ENCODE measurements around the gene LRCH4.

Gene LRCH4, protein sequence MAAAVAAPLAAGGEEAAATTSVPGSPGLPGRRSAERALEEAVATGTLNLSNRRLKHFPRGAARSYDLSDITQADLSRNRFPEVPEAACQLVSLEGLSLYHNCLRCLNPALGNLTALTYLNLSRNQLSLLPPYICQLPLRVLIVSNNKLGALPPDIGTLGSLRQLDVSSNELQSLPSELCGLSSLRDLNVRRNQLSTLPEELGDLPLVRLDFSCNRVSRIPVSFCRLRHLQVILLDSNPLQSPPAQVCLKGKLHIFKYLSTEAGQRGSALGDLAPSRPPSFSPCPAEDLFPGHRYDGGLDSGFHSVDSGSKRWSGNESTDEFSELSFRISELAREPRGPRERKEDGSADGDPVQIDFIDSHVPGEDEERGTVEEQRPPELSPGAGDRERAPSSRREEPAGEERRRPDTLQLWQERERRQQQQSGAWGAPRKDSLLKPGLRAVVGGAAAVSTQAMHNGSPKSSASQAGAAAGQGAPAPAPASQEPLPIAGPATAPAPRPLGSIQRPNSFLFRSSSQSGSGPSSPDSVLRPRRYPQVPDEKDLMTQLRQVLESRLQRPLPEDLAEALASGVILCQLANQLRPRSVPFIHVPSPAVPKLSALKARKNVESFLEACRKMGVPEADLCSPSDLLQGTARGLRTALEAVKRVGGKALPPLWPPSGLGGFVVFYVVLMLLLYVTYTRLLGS

GRCh38 chr7:100585511-100586265 lies at the start of gene LRCH4:
TSS of gene LRCH4 (minus strand) at chr7:100586129. CDS start at chr7:100586100, 29 bp downstream.
- peak; percentile 50 to 72 for DNase-seq

DNA sequence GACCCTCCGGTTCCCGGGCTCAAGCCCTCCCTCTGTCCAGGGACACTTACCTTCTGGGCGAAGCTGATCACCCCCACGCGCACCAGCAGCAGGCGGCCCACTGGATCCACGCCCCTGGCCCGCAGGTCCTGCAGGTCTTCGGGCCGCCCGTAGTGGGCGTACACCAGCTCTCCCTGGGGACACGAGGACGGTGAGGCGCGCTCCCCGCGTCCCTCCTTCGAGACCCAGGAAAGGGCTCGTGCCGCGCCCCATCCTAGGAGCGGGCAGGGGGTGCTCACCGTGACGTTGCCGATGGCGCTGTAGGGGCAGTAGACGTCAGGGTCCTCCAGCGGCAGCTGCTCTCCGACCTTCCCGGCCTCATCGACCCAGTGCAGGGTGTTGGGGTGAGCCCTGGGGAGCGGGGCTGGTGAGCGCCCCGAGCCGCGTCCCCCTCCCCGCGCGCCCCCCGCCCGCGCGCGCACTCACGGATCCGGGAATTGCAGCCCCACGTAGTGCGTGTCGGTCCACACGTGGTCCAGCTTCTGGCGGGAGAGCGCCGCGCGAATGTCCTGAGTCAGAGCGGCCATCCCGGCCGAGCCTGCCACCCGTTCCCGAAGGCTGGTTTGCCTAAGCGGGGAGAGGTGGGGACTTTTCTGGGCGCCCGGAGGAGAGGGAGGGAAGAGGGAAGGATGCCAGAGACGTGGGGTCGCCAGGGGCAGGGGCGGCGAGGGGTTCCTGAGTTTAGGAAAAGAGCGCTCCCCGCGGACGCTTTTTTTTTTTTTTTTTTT lies 47.2 kb upstream of the LRCH4 start:
- DNase-seq = peak; percentile 54 to 68

- no peak for DNase-seq
Observed at GRCh38 chr7:100630066-100630465, 44.1 kb upstream of the LRCH4 start.

DNA sequence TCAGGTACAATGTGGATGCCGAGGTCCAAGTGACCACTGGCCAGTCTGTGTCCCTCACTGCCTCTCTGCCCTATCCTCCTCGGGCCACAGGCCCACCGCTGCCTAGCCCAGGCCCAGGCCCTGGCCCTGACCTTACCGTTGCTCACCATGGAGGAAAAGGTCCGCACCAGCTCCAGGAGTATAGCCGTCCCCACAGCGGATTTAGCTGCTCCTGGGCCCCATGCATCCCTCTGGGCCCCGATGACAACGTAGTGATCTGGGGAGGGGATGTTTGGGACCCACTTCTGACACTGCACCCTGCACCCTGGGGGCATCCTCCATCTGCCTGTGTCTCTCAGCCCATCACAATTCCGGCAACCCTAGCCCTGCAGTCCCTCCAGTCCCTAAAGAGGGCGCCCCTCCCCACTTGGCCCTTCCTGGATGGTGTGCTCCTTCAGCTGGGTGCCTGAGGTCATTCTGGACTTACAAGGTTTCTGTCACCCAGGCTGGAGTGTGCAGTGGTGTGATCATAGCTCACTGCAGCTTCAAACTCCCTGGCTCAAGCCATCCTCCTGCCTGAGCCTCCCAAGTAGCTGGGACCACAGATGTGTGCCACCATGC lies 43.3 kb upstream of the LRCH4 start:
- DNase-seq = peak; percentile 13 to 33

DNA sequence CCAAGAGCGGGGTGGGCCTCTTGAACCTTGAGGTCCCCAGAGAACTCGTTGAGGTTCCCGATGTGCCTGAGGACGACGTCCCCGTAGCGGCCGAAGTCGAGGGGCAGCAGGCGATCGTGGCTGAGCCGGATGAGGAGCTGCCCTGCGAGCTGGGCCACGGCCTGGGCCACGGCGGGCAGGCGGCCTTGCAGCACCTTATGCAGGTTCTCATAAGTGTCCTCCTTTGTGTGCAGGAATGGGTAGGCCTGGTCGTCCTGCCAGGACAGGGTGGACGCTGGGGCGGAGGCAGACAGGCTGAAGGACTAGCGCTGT lies 41.3 kb upstream of the LRCH4 start:
- no peak for DNase-seq

DNA sequence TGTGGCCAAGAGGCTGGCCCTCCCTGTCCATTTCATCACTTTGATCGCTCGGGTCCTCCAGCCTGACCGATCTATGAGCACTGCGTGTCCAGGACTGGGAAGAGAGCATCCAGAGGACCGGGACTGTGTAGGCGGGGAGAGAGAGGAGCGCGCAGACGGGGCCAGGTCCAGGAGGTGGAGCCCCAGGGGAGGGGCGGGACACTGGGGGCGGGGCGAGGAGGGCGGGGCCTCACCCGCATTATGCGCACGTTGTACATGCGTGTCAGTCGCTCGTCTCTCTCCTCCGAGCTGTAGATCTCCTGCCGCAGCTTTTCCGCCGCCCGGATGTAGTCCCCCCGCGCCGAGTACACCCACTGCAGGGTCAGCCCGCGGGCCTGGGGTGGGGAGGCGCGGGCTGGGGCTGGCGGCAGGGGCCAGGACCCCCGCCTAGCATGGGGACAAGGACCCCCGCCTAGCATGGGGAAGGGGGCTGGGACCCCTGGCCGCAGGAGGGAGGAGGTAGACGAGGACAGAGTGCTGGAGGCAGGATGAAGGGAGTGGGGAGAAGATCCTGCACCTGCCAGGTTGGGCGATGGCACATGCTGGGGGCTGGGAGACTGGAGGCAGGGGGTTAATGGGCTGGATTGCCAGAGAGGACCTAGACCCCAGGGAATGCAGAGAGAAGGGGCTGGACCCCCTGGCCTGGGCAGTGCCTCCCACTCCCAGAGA lies 40.8 kb upstream of the LRCH4 start:
- peak; percentile 92 to 94 for DNase-seq

DNA sequence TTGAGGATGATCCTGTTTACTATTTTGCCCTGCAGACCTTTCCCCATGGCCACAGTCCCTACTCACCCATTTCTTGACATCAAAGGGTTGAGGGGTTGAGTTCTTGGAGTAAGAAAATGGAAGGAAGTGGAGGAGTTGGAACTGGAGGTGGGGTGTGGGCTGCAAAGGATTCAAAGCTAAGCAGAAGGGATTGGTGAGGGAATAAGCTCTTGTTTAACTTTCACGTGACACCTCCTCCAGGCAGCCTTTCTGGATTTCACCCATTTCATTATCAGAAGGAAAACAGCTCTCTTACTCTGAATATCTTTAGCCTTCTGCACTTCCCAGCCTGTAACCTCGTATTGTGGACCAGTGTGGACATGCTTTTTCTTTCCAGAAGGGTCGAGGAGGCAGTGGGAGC lies 40.1 kb upstream of the LRCH4 start:
- DNase-seq = no peak

DNA sequence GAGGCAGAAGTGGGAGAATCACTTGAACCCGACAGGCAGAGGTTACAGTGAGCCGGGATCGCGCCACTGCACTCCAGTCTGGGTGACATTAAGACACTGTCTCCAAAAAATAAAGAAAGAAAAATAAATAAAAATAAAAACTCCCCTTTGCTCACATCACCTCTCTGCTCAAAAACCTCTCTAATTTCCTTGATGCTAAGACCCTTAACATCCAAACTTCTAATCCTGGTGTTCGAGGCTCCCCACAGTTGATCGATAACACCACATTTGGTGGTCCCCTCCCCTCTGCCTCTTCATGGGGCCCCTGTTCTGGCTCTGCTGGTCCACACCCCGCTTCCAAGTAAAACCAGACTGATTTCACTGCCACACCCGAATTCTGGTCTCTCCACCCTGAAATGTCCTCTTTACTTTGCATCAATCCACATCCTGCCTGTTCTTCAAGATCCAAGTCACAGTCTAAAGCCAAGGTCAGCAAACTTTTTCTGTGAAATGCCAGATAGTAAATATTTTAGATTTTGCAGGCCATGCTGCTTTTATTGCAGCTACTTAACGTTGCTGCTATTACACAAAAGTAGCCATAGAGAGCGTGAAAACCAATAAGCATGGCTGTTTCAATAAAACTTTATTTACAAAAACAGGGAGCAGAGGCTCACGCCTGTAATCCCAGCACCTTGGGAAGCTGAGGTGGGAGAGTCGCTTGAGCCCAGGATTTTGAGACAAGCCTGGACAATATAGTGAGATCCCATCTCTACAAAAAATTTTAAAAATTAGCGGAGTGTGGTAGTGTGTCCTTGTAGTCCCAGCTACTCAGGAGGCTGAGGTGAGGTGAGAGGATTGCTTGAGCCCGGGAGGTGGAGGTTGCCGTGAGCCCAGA lies 38.3 kb upstream of the LRCH4 start:
- DNase-seq = no peak

DNA sequence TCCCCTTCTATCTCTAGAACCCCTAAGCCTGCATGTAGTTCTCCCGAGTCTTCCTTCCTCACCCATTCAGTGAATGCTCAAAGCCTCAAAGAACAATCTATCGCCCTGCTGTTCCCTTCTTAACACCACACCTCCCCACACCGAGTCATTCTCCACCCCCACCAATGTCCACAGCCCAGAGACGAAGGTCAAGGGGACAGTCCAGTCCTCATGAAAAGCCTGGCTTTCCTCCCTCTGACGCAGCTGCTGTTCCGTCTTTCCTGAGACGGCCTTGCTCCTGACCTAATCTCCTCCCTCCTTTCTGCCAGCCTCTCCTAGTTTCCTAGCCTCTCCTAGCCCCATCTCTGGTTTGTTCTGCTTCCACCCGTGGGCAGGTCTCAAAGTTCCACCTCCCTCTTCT lies 35.6 kb upstream of the LRCH4 start:
- DNase-seq = no peak

DNA sequence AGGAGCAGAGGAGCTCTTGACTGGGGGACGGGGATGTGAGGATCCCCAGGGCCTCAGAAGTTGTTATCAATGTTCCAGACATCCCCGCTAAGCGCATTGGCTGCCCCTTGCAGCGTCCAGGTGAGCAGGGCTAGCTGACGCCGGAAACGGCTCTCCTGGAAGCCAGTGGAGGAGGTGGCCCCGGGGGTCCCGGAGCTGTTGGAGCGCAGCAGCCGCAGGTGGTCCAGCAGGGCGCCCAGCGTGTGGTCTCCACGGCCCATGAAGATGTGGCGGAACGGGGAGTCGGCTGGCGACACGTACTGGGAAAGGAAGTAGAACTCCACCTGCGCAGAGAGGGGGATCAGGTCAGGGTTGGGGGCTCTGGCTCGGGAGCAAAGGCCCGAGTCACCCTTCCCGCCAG lies 34.9 kb upstream of the LRCH4 start:
- no peak for DNase-seq

- no peak for DNase-seq
Observed at GRCh38 chr7:100620239-100620638, 34.3 kb upstream of the LRCH4 start.

- DNase-seq = no peak
Observed at GRCh38 chr7:100614308-100614861, 28.5 kb upstream of the LRCH4 start.

- no peak for DNase-seq
Observed at GRCh38 chr7:100613412-100614175, 27.7 kb upstream of the LRCH4 start.

DNA sequence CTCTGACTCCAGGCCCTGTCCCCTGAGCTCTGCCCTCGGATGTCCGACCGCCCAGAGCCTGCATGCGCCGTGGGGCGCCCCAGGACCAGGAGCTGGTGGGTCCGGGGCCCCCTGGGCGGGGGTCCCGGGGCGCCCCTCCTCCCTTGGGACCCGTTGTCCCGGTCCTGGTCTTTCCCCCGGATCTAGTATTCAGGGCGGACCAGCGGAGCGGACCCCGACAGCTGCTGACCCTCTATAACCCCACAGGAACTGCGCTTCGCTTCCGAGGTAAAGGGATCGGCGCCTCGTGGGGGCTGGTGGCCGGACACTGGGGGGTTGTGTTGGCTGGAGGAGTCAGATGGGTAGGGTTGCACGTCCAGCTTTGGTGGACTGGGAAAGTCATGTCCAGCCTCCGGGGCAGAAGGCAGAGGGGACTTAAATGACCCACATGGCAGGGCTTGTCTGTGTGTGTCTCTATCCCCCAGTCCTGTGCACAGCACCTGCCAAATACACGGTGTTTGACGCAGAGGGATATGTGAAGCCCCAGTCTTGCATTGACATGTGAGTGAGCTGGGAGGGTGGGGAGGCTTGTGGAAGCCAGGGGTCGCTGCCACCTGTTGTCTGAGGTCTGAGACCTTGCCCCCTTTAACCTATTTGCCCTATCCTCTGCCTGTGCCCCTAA lies 26.9 kb upstream of the LRCH4 start:
- peak; percentile 14 to 31 for DNase-seq

DNA sequence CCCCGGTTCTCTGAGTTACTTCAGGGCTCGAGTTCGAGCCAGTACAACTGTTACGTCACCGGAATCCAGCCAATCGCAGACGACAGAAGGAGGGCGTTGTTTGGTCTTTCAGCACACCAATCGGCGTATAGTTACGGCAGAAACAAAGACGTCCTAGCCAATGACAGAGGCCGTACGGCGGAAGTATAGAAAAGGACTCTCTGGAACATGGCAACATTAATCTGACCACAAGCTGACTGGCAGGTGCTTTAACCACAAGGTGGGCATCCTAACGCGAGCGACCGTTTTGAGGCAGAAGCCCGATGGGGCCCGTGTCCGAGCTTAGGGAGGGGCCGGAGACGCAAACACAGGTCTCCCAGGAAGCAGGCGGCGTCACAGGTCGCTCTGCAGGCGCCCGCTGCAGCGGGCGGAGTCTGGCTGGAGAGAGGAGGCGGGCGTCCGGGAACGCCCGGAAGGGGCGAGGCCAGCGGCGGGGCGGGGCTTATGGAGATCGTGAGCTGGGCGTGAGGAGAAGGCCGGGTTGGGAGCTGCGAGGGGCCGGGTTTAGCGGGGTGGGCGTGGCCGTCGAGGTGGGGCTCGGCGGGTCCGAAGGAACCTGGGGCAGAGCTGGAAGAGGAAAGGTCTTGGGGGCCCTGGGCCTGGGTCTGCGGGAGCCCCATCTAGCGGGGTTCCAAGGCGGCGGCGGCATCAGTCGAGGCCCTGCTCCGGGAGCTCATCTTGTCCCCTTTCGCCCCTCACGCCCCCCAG lies 26.2 kb upstream of the LRCH4 start, which contains the start of gene MOSPD3:
TSS of gene MOSPD3 (plus strand) at position 558 of the 747 bp plus-strand sequence. CDS start 252 bp downstream, outside the sequence.
- peak; percentile 98 for DNase-seq

GRCh38 chr7:100609958-100610357 lies 24.0 kb upstream of the LRCH4 start:
- DNase-seq = no peak

DNA sequence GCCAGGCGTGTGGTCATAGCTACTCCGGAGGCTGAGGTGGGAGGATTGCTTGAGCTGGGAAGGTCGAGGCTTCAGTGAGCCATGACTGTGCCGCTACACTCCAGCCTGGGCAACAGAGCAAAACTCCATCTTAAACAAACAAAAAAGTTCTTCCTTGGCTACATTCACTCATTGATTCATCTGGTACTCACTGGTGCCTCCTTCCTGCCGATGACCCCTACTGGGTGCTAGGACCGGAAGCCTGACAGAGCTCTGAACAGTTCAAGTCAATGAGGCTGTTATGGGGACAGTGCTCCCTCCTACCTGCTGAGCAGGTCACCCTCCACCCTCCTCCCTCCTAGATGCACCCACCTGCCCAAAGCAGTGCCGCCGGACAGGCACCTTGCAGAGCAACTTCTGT lies 21.2 kb upstream of the LRCH4 start:
- DNase-seq = no peak

GRCh38 chr7:100606313-100606712 lies 20.4 kb upstream of the LRCH4 start:
- DNase-seq = no peak
